Activated CD4-positive, alpha-beta T cell treated with anti-CD3 and anti-CD28 coated beads, Interleukin-2, amount 50 U/mL, for 4 hours (primary cell): Measurements from ENCODE around the gene HPSE2.
"Not testable (repeated sequence)": the region's sequence is repeated elsewhere in the genome, so short reads cannot be mapped to it uniquely, and the experiment has no call there.

ENCODE experiments used
- DNase-seq, 2 experiments: peaks; one replicate each; pipeline ENCODE4 v3.0.0-alpha.2; 2020

HPSE2 gene

DNA sequence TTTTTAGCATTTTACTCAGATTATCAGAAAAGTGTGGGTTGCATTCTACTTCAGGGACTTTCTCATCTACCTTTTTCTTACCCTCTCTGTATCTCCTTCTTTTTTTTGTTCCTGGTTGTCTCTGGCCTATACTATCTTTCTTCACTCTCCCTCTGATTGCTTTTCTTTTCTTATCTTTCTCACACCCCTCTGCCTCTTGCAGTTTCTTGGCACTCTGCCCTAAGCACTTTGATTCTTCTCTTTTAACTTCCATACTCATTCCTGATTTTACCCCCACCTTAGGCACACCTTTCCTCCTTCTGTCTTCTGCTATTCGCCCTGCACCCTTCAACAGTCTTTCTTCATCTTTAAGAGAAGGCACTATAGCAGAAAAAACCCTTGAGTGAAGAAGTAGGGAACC, 696.1 kb downstream of the HPSE2 start:
- DNase-seq, result no peak

DNA sequence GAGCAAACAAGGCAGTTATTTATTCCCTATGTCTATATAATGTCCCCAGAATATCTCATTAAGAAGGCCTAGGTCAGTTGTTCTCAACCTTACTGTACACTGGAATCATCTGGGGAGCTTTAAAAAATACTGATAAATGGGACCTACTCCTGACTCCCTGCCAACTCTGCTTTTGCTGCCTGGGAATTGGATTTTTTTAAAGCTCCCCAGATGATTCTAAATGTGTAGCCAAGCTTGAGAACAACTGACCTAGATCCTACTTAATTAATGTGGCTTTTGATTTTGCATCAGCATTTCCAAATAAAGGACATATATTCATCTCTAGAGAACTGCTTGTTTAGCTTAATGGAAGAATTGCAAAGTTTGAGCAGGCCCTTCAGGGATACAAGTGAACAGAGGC, 697.2 kb downstream of the HPSE2 start:
- no peak for DNase-seq

DNA sequence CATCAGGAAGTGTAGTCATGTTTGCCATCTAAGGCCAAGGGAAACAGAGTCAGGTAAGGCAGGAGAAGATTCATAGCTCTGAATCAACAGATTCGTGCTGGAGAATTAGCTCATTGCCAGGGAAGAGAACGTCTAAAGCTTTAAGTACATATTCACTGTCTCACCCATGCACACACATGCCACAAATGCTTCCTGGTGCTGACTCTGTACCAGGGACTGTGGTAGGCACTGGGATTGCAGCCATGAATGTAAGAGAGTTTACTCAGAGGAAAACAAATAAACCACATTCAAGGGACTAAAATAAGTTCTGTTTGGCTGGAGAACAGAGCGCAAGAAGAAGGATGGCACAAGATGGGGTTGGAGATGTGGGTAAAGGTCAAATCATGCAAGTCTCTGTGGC, 699.1 kb downstream of the HPSE2 start:
- DNase-seq, result no peak

DNA sequence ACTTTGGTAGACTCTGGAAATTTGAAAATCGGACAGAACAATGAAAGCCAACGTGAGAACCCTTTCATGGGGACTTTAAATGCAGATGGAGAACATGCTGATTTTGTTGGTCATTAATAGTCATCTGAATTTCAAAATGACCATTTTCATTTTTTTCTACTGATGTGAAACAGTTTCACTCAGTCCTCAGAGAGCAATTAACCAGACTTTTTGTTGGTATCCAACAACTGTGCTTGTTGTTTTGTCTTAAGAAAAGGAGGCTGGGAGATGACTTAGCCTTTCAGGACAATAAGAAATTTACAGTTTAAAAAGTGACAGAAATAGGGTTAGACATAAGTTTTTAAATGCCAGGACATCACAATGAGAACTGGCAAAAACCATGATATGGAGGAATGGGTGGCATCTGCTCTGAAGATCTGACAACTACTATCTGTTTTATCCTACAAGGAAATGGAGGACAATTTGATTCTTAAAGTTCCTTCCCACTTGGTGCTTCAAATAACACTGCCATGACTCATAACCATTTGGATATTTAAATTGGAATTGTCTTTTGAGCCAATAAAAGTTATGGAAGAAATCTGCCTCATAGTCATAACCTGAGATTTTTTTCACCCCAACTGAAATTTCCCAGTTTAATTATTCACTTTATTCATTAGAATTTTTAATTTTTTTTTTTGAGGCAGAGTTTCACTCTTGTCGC, 701.8 kb downstream of the HPSE2 start:
- DNase-seq, result no peak

DNA sequence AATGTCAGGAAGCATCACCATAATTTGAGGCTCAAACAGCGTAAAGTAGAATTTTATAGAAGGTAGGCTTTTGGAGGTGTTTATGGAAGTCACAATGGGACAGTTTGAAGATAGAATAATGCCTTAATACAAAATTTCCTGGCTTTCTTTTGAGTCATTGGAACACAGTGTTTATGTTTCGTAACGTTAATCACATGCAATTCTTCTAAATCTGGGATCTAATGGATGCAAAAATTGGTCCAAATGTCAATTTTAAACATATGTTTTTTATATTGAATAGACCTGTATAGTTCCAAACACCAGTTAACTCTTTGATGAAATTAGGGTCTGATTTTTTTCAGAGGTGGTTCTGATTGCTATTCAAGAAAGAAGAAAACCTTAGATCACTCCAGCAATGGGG, 702.4 kb downstream of the HPSE2 start:
- no peak for DNase-seq

DNA sequence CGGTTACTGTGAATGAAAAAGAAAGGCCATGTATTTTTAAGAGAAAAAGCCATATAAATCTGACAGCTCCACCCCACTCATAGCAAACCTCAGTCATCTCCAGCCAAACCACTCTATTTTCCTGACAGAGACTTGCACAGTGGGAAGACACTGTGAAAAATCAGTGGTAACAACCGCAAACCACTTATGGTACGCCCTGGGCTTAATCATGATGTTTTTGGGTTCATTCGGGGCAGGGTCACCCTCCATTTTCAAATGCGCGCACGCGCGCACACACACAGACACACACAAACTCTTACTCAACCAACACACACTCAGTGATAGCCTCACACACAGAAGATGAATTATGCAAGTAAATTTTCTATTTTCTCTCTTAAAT, 706.9 kb downstream of the HPSE2 start:
- DNase-seq, result no peak

DNA sequence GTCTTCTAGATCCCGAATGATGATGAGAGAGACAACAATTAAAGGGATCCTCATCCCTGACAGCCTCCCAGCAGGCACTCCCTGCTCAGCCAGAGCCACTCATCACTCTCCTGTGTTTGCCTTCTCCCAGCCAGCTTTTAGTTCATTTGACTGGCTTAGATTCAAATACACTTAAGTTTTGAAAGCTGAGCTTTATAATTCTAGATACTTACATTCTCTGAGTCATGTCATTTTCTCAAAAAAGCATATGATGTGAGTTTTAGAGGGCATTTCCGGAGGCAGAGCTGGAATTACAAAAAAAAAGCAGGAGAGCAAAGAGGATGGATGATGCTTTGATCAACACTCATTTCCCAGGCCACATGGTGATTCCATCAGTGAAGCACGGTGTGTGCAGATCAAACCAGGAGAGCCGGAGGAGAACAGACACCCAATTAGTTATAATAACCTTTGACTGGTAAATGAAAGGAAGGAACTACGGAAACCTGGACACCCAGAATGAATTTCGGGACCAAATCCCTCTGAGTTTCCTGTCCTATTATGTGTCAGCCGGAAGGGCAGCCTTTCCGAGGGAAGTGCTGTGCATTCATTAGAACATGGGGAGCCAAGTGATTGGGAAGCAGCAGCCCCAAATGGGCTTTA, 707.4 kb downstream of the HPSE2 start:
- no peak for DNase-seq

DNA sequence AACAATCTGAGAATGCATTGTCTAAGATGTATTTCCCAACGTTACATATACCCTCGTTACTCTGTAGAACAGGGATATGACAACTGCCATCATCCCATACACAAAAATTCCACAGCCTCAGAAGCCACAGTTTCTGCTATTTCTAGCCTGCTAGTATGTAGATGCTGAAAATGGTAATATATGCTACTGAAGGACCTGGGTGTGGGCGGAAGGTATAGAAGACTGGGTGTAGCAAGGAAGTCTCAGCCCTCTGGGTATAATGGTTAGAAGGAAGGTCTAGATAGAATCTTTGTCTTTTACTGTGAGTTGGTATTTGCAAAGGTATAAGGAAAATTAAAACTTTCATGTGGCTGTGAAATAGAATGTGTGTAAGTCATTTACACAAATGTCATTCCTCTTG, 709.7 kb downstream of the HPSE2 start:
- no peak for DNase-seq

DNA sequence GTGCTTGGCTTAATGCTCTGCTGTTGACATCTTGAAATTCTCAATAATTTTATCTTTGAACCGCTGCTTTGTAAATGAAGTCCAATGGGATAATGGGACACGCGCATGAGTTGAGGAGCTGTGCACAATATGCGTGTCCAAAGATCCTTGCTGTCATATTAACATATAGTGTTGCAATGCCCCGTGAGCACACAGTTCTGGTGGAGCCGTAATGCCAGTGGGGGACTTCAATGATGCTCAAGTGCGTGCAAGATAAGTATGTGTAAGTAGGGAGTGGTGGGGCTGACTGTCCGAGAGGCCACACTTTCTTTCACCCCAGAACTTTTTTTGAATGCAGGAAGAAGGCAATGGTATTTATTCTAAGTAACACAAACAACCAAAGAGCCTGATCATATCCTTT, 711.5 kb downstream of the HPSE2 start:
- no peak for DNase-seq

DNA sequence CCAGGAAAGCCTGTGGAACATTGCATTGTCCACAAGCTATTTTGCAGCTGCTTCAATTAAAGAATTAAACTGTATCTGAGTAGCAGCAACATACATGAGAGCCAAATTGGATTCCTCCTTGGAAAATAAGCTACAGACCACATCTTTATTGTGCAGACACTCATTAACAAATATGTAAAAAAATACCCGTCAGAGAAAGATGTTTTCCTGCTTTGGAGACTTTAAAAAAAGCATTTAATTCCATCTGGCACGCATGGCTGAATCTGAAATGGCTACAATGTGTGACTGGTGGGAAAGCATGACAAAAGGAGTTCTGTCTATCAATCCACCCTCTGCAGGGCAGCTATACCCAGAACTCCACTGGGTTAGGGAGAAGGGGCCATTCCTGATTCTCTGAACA, 715.8 kb downstream of the HPSE2 start:
- DNase-seq, result no peak

DNA sequence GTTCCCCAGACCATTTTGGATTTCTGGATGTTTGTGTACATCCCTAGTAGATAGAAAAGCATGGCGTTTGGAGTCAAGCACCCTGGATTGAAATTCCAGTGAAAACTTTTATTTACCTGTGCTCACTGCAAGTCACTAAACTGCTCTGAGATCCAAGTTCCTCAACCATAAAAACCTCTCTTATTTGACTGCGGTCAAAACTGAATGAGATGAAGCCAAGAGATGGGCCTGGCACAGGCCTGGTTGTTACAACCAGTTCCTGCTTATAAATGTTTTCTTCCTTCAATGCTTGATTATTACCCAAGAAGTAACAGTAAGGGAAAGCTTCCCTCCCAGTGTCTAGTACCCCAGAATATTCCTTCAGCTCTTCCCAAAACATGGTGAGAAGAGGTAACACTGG, 718.0 kb downstream of the HPSE2 start:
- no peak for DNase-seq

DNA sequence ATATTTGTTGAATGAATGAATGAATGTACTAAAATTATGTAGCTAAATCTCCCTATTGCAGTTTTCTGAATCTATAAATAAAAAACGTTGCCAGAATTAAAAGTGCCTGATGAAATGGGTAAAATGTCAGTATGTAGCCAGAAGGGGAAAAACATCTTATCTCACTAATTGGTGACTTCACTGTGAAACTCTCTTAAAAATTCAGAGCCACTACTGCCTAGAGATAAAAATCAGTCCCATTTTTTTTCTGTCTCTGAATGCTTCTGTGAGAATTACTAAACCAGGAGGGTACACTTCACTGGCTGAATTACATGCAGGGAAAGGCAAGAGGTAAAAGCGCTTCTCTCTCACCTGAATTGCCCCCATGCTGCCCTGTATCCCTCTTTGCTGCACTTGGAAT, 719.3 kb downstream of the HPSE2 start:
- DNase-seq, result no peak

DNA sequence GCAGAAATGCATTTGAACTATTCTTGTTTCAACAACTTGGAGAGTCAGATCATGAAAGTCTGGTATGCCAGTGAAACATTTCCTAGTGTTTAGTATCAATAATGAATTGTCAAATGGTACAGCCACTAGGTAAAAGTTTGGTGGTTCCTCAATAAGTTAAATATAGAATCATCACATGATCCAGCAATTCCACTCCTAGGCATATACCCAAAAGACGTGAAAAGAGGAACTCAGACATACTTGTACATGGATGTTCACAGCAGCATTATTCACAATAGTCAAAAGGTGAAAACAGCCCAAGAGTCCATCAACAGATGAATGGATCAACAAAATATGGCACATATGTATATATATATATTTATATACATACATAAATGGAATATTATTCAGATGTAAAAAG, 721.9 kb downstream of the HPSE2 start:
- no peak for DNase-seq

DNA sequence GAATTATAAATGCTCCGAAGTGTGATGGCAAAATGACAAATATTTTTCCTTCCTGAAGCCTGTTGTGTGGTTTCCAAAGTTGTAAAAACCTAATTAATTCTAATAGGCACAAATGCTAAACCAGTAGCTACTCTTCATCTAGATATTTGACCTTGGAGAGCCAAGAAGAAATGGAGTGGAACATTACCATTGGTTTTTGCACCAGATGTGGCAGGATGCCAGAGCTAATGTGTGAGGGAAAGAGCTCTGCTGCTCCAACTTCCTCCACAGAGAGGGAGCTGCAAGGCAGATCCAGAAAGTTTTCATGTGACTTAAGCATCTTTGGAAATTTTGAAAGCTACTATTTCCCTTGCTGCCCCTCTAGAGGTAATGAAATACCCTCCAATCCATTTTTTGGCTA, 723.8 kb downstream of the HPSE2 start:
- DNase-seq, result no peak

DNA sequence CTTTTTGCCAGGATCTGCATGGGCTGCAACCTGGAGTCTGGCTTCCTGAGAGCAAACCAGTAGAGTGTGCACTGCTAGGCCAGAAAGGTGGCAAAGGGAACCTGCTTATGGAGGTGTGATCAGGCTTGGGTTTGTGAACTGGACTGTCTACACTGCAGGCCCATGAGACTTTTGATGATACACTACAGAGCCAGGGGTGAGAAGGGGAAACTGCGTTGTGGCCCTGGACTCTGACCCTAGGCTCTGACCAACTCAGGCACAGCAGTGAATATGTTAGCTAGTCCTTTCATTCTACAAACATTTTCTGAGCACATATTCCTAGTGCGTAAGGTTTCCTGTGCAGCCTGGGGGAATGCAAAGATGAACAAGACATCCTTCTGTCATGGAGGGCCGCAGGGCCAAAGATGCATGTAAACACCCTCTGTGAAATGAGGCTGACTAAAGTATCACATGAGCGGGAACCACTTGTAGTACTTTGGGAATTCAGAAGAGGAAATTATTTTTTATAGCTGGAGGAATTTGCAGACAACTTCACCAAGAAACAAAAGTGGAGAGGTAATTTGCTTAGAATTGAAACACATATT, 725.1 kb downstream of the HPSE2 start:
- DNase-seq, result no peak

DNA sequence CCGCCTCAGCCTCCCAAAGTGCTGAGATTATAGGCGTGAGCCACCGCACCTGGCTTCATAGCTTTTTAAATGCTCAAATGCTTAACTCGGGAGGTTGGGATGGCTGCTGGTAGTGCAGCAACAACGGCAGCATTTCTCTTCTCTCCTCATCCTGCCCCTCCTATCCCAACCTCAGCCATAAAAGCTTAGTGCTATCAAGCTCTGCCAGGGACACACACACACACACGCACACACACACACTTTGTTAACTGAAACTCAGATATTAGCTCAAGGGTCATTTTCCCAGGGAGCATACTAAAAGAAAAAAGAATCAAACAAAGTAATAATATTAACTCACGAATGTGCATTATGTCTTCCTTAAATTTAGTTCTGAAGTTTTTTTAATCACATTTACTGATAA, 725.9 kb downstream of the HPSE2 start:
- no peak for DNase-seq

DNA sequence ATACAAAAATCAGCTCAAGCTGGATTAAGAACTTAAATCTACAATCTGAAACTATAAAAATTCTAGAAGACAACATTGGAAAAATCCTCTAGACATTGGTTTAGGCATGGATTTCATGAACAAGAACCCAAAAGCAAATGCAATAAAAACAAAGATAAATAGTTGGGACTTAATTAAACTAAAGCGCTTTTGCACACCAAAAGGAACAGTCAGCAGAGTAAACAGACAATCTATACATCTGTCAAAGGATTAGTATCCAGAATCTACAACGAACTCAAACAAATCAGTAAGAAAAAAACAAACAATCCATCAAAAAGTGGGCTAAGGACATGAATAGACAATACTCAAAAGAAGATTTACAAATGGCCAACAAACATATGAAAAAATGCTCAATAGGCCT, 733.1 kb downstream of the HPSE2 start:
- DNase-seq, result not testable (repeated sequence)

DNA sequence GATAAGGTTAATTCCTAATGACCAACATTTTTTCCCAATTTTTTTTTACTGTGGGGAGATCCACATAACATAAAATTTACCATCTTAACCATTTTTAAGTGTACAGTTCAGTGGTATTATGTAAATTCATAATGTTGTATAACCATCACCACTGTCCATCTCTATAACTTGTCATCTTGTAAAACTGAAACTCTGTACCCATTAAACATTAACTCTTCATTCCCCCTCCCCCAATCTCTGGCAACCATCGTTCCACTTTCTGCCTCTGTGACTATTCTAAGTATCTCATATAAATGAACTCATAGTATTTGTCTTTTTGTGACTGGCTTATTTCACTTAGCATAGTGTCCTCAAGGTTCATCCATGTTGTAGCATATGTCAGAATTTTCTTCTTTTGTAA, 742.9 kb downstream of the HPSE2 start:
- DNase-seq, result no peak

DNA sequence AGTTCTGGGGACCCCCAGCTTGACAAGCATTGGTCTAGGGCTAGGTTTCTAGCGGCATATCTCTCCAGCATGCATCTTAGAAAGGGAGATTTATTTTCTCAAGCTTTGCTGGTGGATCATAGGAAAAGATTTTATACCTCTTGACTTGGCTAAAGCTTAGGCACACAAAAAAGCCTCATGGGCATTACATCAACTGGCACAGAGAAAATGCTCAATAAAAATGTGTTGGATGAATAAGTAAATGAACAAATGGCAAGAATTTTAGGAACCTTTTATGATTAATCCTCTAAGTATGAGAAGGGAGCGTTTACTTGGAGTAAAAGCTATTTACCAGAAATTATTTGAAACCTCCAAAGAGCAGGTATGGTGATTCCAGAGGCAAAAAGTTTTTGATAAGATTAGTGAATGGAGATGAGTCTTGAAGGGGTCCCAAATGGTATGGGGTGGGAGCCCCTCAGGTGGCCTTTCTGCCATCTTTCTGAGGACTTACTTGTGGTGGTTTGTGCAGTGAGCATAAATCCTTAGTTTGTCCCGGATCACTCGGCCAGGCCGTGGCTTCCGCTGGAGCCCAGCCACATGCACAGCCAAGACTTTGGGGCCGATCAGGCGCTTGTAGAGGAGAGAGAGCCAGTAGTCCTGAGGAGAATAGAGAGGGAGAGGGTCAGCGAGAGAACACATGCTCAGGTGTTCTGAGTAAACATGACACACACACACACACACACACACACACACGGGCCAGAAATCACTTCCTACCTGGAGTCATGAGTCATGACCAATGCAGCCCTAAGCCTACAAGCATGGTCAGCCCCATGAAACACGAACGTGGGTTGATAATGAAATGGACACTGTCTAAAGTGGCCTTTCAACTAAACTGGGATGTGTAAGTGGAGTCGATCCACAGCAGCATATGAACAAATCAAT, 745.8 kb downstream of the HPSE2 start:
- DNase-seq, result no peak

DNA sequence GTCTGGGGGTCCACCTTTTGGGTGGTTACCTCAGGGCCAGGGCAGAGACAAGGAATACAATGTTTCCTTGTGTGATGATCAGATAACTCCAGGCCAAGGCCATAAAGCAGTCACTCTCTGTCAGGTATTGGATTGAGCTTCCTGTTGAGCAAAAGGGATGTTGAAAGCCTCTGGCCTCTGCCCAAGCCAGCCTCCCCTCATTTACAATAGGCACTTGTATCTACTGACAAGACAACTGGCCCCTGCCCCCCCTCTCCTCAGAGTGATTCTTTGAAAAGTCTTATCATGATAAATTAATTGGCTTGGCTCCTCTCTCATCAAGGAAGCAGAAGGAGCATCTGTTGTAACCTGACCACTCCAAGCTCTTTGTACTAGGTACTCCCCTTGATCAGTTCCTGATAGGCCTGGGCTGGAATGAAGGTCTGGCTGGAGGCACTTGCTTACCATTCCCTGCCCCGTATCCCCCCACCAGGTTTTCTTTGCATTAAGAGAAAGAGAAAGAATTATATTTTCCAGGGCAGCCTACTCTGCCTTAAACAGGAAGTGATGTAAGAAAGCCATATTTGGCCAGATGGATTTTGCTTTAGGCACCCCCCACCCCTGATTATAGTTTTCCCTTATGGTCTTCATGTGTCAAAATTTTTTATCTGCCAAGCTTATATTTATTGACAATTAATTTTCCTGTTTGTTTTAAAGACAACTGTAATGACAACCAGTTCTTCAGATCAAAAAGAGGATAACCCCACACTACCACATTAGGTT, 746.8 kb downstream of the HPSE2 start:
- DNase-seq, result no peak

DNA sequence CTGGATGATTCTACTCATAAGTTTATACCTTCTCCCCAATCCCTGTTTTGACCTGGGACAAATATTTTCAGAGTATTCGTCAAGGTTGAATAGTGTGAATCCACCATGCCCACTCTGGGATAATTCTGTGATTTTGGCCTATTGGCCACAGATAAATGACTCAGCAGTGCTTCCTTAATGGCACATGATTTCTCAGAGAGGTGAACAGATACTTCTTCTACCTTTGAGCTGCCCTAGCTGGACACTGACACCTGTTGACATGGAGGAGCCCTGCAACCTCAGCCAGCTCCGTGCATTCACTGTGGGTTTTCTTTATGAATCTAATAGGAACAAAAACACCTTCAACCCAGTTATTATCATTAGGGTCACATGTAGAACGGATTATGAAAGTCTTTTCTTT, 748.0 kb downstream of the HPSE2 start:
- no peak for DNase-seq

DNA sequence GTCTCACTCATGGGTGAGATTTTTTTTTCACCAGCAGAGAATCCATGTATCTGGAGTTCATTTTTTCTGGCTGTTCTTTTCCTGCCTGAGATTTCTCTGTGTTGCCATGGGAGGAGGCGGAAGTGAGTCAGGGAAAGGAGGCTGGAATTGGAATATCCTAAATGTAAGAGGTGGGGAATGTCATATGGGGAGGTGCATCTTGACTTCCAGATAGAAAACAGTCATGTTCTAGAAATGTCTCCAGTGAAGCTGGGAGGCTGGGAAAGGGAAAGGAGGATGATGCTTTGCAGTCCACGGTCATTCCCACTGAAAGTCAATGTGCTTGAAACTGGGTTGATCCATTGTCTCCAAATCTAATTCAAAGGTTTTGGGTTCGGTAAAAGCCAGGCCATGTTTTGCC, 749.2 kb downstream of the HPSE2 start:
- no peak for DNase-seq

DNA sequence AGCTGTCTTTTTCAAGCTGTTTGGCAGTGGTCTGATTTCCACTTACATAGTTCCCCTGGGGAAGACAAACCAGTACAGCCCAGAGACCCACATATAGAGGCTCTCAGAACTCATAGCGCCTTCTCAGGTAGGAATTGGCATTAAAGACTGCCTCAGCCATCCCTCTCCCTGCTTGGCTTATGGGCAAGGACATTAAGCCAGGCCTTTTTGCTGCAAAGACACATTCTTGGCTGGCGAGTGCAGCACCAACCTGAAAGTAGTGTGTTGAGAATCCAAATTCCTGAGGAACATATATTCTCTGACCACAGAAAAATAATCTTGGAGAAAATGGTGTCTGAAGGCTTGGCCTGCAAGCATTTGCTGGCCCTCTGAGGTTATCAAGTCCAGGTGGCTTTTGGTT, 749.7 kb downstream of the HPSE2 start:
- no peak for DNase-seq
